Adrenal gland (tissue), 5 donors: Measurements from ENCODE around the gene UTF1.

Source experiments
- POLR2A ChIP-seq, 2 donors: fragments of 450-650 bp; IDR thresholded peaks; one replicate each; pipeline ENCODE4 v1.6.1; 2017; ENCODE audit warnings: antibody characterized with exemption in 2 of 2, mild to moderate bottlenecking in 2 of 2, moderate library complexity in 1 of 2
- TF ChIP-seq, protein P1 (sequence below), 6 experiments: fragments of 450-650 bp in 4 of 6; fragments of 200-600 bp in 2 of 6; sonication (generic) in 1 of 6; IDR thresholded peaks; 1 replicate in 5 of 6; 2 replicates in 1 of 6; pipeline versions ENCODE4 v1.5.1 to v1.8.0; 2016 to 2021; ENCODE audit warnings: antibody characterized with exemption in 6 of 6, mild to moderate bottlenecking in 2 of 6, moderate library complexity in 1 of 6
- donor health status: DM: no; HTN: no; CAD: no.

DNA sequence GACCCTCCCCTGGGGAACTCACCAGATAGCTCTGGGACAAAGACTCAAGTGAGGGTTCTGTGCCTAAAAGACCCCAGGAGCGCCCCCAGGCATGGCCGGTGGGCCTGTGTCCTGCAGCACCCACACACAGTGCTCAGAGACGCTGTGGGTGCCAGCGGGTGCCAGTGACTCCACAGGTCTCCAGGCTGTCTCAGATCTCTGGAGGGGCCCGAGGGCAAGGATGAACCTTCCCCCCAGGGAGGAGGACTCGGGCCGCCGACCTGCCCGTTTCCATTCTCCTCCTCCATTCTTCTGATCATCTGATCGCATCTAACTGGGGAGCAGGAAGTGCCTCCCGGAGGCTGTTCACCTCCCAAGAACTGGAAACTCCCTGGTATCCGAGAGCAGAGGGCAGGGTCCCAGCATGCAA is 45.7 kb downstream of the UTF1 start:
- TF ChIP-seq, protein P1, sequence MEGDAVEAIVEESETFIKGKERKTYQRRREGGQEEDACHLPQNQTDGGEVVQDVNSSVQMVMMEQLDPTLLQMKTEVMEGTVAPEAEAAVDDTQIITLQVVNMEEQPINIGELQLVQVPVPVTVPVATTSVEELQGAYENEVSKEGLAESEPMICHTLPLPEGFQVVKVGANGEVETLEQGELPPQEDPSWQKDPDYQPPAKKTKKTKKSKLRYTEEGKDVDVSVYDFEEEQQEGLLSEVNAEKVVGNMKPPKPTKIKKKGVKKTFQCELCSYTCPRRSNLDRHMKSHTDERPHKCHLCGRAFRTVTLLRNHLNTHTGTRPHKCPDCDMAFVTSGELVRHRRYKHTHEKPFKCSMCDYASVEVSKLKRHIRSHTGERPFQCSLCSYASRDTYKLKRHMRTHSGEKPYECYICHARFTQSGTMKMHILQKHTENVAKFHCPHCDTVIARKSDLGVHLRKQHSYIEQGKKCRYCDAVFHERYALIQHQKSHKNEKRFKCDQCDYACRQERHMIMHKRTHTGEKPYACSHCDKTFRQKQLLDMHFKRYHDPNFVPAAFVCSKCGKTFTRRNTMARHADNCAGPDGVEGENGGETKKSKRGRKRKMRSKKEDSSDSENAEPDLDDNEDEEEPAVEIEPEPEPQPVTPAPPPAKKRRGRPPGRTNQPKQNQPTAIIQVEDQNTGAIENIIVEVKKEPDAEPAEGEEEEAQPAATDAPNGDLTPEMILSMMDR (IDR thresholded peaks at IDR 0.05) = no peak
- no peak for TF ChIP-seq POLR2A (IDR thresholded peaks at IDR 0.05)
